Esophagus mucosa (tissue), 1 donor: ENCODE results near the gene VSIR. TPM values are rescaled to one million over a fixed set of nuclear protein-coding genes. Genes with fewer than 3 reads are reported as not detected.

Source experiments
- ATAC-seq: fragments of 200-7000 bp; cut with Tn5 transposase; one replicate; pipeline ENCODE4 v1.9.1; 2020
- total RNA-seq: library from RNA; stranded (reverse); gene quantifications from one replicate; pipeline ENCODE4 v1.2.4, GENCODE V29; 2023
- donor health status: DM: yes; HTN: yes; CAD: no.

VSIR gene
- total RNA-seq, 1 donor from 2014 or later, result 45.8 TPM

DNA sequence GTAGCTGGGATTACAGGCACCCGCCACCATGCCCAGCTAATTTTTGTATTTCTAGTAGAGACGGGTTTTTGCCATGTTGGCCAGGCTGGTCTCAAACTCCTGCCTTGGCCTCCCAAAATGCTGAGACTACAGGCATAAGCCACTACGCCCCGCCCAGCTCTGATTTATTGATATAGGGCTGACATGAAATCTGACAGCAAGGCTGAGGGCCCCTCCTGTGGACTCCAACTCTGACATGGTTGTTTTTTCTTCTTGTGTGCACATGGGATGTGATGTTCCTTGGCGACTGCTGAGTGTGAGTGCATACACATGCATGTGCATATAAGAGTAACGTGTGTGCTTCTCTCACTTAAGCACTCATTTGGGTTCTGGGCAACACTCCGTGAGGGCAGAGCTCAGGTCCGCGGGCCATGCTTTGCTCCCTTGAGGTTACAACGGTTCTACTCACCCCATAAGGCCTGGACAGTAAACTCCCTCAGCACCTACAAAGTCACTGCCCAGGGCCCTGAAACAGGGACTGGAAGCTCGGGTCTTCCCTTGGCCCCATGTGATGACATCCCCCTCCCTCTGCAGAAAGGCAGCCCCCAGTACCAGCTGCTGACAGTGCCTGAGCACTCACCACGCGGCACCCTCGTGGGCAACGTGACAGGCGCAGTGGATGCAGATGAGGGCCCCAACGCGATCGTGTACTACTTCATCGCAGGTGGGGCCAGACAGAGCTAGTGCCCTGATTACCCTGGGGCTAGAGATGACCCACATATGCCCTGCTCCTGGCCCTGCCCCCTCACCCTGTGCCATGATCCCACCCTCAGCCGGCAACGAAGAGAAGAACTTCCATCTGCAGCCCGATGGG, 33.6 kb upstream of the VSIR start:
- no peak for ATAC-seq

DNA sequence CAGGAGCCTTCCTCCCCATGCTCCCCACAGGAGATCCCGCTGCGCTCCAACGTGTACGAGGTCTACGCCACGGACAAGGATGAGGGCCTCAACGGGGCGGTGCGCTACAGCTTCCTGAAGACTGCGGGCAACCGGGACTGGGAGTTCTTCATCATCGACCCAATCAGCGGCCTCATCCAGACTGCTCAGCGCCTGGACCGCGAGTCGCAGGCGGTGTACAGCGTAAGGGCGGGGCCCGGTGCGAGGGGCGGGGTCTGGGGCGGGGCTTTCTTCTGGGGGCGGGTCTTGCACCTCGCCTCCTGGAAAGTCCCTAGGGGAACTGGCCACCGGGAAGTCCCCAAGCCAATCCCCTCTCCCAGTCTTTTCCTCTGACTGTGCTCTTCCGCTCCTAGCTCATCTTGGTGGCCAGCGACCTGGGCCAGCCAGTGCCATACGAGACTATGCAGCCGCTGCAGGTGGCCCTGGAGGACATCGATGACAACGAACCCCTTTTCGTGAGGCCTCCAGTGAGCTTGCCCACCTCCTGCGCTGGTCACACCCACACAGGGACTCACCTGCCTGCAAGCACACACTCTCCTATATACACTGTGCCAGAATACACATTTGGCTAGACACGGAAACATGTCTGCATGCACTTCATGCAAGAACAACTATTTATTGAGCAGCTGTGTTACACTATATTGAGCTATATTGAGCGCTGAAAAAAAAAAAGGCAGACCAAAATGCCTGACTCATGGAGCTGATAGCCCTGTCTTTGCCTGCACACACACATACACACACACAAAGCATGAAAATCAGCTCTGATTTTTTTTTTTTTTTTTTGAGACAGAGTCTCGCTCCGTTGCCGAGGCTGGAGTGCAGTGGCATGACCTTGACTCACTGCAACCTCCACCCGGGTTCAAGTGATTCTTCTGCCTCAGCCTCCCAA, 32.7 kb upstream of the VSIR start:
- peak; percentile 50 for ATAC-seq

DNA sequence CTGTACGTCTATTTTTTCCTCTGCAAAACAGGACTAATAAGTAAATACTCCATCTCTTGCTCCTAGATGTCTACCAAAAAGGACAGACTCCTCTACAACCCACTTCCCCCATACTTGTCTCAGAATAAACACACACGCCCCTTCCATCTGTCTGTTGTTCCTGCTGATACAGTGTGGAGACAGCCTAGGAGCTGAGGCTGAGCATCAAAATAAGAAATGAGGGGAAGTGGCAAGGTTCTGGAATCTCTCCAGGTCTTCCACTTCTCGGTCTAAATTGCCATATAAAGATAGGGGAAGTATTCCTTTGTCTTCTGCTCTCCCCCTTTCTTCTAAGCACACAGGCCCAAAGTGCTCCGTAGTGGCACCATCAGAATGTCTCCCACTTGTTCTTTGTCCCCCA, 30.8 kb upstream of the VSIR start:
- no peak for ATAC-seq

DNA sequence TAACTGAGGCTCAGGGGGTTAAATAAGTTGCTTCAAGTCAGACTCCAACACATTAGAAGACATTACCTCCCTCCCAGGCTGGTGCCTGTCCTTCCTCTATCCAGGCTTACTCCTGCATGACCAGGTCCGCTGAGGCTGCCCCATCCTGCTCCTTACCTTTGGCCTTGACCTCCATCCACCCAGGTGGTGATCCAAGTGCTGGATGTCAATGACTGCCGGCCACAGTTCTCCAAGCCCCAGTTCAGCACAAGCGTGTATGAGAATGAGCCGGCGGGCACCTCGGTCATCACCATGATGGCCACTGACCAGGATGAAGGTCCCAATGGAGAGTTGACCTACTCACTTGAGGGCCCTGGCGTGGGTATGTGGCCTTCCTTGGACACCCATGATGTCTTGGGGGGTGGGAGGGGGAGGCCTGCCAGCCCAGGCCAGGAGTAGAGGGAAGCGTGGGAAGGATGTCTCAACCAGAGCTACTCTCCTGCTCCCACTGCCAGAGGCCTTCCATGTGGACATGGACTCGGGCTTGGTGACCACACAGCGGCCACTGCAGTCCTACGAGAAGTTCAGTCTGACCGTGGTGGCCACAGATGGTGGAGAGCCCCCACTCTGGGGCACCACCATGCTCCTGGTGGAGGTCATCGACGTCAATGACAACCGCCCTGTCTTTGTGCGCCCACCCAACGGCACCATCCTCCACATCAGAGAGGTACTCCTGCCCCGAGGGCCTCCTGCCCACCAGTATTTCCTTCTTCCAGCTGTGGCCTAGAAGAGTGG, 29.6 kb upstream of the VSIR start:
- no peak for ATAC-seq

DNA sequence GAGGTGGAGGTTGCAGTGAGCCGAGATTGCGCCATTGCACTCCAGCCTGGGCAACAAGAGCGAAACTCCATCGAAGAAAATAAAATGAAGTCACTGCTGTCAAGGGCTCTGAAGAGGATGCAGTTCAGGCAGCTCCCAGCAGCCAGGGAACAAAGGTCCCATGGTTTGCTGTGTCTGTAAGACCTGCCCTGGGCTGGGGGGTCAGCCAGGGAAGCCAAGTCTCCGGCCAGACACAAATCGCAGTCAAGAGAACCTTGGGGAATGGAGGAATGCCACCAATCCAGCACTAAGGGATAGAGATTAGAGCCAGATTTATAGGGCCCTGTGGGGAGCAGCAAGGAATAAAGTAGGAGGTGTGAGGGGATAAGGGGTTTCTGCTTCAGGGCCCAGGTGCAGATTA, 28.9 kb upstream of the VSIR start:
- ATAC-seq, result no peak

DNA sequence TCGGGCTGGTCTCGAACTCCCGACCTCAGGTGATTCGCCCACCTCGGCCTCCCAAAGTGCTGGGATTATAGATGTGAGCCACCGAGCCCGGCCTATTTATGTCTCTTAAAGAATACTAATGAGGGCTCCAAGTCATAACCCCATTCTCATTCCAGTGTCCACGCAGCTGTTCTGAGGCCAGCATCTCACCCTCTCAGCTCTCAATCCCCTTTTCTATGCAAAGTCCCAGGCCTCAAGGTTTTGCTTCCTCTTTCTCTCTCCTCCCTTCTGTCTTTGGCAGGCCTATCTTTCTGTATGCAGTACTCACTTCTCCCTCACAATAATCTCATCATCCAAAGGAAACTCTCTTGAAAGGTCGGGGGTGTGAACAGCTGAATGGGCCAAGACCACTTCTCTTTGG, 28.0 kb upstream of the VSIR start:
- ATAC-seq, result no peak

DNA sequence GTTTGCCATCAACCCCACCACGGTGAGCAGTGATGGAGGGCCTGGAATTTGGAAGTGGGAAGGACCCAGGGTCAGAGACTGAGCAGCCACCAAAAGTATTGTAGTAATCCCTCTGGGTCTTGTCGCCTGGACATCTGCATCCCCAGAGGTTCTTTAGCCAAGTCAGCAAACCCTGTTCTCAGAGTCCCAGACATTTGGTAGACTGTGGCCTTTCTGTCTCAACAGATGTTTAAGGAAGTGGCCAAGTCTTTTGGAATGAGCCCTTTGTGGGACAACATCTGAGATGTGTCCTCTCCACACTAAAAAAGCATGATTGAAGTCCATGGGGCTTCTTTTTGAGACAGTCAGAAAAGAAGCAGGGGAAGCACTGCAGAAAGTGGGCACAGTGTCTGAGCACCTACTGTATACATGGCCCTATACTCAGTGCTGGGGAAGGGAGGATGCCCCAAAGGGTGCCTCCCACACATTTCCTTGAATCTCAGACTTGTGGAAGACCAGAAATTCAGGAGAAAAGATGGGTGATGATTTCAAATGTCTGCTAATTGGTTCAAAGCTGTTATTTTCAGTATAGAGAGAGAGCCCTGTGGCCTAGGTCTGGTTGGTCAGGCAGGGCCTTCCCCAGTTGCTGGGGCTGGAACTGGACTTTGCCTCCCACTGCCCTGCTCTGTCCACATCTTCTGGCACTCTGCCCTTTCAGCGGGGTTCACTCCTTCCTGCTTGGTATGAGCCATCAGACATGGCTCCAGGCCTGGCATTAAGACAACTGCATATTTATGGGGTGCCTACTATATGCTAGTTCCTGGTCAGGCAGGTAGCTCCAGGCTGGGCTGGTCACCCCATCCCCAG, 26.5 kb upstream of the VSIR start:
- ATAC-seq, result no peak

DNA sequence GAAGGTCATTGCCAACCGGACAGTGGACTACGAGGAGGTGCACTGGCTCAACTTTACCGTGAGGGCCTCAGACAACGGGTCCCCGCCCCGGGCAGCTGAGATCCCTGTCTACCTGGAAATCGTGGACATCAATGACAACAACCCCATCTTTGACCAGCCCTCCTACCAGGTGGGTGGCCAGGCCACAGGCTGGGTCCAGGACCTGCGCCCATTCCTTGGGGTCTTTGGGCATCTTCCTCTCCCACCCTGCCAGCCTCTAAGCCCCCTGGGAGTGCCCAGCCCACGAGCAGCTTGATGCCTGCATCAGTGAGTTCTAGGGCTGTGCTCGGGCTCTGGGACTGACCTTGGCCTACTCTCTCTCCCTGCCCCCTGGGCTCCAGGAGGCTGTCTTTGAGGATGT, 25.8 kb upstream of the VSIR start:
- no peak for ATAC-seq

DNA sequence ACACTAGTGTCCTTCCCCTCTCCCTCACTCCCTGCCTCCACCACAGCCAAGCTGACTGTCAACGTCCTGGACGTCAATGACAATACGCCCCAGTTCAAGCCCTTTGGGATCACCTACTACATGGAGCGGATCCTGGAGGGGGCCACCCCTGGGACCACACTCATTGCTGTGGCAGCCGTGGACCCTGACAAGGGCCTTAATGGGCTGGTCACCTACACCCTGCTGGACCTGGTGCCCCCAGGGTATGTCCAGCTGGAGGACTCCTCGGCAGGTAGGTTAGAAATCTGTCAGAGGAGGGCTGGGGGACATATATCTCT, 24.9 kb upstream of the VSIR start:
- no peak for ATAC-seq

DNA sequence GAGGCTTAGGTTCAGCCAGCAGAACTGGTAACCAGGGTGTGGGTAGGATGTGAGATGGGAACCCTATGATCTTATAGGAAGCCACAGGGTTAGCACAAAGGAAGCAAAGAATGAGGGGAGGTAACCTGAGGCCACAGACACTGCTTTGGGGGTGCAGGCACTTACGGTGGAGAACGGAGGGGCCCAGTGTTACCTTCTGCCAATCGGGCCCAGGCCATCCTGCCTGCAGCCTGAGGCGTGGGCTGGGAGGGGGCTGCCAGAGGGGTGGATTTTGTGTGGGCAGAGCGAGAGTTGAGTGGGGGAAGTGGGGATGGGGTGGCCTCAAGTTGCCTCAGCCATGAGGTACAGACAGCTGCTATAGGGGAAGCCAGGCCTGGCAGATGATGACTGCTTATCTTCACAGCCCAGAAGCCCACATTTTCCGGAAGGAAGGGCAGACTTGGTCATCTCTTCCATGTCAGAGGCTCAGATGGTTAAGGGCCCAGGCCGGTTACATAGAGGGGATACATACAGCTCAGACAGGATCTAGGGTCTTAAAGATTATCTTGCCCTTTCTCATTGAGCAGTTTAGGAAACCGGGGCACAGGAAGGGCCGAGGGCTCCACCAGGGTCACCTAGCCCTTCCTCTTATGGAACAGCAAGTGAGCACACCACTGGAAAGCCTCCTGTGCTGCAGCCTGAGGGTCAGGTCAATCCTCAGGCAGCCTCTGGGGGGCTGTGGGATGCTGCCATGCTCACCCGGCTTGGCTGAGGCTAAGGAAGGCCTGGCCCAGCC, 24.4 kb upstream of the VSIR start:
- ATAC-seq, result peak; percentile 30

DNA sequence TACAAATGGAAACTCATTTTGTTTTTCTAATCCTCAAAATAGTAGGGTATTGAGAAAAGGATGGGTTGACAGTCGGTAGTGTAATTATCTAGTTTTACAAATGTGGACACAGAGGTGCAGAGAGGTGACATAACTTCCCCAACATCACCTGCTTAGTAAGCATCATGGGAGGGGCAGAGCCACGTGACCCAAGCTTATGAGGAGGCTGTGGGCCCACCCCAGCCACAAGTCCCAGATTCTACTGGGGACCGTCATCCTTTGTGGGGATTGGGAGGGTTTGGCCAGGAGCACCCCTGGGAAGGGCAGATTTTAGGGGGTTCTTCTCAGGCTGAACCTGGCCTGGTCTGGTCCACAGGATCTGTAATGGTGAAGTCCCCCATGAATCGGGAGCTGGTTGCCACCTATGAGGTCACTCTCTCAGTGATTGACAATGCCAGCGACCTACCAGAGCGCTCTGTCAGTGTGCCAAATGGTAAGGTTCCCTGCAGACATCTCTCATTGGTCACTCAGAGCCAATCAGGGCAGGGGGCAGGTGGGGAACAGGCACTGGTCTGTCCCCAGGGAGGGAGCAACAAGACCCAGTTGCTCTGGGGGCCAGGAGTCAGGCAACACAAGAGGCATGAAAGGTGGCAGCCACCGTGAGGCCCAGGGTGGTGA, 23.6 kb upstream of the VSIR start:
- ATAC-seq, result no peak

DNA sequence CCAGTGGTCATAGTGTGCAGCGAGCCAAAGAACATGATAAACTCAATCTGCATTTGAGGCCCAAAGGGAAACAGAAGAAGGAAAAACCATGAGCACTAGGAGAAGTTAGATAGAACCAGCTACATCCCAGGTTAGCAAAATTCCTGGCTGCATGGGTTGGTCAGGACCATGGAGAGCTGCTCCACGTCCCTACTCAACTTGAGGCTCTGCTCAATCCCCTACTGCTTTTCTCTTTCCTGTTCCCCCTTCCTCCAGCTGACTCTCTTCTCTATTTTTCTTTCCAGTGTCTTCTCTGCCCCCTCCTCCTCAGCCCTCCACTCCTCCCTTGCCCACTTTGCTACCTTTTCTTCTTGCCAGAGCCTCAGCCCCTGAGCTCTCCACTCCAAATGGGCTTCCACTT, 21.9 kb upstream of the VSIR start:
- peak; percentile 34 for ATAC-seq

DNA sequence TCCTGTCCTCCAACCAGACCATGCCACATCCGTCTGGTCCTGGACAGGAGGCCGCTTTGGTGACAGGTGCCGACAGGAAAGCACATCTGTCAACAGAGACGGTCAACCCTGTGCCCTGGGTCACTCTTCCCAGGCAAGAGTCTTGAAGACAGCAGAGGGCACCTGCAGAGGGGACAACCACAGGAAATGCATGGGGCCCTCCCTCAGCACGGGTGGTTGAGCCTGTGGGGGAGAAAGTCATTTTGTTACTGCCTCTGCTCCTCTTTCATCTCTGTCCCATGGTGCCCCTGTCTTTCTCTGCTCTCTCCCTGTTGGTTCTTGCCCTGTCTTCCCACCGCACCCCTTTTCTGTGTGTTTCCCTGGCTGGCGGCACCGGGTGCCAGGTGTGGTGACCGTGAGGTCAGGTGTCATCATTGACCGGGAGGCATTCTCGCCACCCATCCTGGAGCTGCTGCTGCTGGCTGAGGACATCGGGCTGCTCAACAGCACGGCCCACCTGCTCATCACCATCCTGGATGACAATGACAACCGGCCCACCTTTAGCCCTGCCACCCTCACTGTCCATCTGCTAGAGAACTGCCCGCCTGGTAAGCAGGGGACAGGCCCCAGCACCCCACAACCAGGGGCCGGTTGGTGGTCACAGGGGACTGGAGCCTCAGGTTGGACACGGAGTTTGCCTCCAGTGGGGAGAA, 17.6 kb upstream of the VSIR start:
- ATAC-seq, result peak; percentile 11

DNA sequence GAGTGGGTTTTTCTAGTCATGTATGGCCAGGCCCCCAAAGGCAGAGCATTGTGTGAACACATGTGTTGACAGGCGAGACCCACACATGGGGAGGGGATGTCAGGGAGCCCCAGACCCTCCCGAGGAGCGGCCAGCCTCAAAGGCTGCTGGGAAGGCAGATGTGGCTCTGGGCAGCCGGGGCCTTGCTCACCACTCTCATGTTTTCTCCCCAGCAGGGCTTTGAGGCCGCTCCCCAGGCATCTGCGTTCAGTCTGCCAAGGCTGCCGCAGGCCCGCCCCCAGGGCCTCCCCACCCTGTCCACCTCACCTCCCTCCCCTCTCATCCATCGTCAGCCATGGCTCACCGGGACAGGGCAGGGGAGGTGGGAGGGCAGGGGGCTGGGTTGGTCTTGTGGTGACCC, 16.6 kb upstream of the VSIR start:
- ATAC-seq, result peak; percentile 19

DNA sequence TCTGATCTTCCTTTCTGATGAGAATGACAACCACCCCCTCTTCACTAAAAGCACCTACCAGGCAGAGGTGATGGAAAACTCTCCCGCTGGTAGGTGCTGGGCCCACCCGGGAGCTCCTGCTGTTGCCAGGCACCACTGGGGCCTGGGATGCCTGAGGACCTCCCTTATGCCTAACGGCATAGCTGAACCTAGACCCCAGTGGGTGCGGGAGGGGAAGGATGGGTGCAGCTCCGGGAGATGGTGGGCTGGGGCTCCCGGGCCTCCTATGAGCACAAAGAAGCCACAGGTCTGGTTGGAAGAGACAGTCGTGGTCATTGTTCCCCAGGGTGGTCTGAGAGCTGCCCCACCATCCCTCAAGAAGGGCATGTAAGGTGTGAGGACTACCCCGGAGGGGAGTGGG, 15.6 kb upstream of the VSIR start:
- ATAC-seq, result no peak

DNA sequence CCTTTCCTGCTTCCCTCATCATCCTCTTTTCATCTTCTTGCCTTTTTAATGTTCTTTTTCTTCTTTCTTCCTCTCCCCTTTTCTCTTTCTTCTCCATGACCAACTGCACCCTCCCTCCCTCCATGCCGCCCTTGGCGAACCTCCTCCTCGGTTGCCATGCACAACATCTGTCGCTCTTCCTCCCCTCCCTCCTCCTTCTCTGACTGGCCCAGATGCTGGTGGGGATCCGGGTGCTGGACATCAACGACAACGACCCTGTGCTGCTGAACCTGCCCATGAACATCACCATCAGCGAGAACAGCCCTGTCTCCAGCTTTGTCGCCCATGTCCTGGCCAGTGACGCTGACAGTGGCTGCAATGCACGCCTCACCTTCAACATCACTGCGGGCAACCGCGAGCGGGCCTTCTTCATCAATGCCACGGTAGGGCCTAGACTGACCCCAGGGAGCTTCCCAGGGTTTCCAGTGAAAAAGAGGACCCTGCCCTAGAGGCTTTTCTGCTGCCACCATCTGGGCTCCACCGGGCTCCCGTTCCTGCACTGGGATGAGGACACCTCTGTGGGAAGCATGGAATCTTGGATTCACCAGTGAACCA, 11.5 kb upstream of the VSIR start:
- ATAC-seq, result no peak

DNA sequence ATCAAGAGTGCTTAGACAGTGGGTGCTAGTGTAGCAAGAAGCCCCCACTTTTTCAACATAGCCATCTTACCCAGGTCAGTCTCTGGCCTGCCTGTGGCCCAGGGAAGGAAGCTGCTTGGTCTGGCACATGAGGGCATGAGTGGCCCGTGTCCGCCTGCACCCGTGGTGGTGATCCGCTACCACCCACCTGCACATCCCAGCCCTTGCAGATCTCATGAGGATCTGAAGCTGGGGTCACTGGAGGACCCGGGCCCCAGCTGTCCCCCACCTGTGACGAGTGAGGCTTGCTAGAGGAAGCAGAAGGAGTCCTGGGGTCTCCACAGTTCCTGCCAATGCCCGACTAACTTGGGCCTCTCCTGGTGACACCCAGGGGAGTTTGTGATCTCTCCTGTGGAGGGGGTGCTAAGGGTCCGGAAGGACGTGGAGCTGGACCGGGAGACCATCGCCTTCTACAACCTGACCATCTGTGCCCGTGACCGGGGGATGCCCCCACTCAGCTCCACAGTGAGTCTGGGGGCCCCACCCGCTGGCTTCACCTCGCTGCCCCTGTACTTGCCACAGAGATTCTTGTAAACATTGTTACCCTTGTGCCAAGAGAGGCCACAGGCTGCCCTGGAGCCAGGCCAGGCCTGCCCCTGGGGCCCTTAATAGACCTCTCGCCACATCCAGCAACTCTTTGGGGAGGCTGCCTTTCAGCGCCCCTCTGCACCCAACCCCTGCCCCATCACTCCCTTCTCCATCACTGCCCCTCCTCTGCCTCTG, 10.8 kb upstream of the VSIR start:
- no peak for ATAC-seq

DNA sequence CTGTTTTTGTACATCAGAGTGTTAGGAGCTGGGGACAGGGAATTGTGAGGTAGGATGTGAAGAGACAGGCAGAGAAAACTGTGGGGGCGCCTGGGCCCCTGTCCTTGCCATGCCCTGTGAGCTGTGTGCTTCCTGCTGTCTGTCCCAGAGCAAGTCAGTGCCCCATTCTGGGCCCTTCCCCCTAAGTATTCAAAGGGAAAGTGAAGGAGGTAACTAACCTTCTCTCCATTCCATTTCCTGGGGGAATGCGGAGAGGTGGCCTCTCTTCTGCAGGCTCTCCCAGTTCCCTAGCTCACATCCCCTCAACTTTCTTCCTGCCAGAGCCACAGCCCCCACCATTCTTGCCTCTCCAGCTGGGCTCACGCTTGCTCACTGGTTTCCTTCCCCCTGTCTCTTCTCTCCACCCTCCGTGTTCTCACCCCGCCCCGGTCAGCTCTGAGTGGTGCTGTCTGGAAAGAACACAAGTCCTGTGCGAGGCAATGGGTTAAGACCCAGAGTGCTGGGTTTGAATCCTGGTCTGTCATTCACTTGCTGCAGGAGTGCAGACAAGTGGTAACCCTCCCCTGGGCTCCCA, 9.7 kb upstream of the VSIR start:
- ATAC-seq, result no peak
